Uterus (tissue), 4 donors: ENCODE data around the gene PYGO2. TPM values are rescaled to one million over a fixed set of nuclear protein-coding genes. Genes with fewer than 3 reads are reported as not detected.

Experiments used
- DNase-seq, 2 donors: peaks; one replicate each; pipeline ENCODE4 v3.0.0-alpha.2; 2019 to 2020
- H3K27ac ChIP-seq, 2 donors: fragments of 200-600 bp; sonication (generic); 1 replicate in 1 of 2; 2 replicates in 1 of 2; pipeline ENCODE4 v1.5.1; 2016 to 2018
- H3K27me3 ChIP-seq, 2 donors: fragments of 200-600 bp; sonication (generic); one replicate each; pipeline ENCODE4 v1.5.1; 2018 to 2019; ENCODE audit warnings: control low read depth in 1 of 2
- H3K36me3 ChIP-seq, 2 donors: fragments of 200-600 bp; sonication (generic); one replicate each; pipeline ENCODE4 v1.5.1; 2019; ENCODE audit warnings: control low read depth in 1 of 2
- H3K4me1 ChIP-seq, 2 donors: fragments of 200-600 bp; sonication (generic); one replicate each; pipeline ENCODE4 v1.5.1; 2018 to 2019; ENCODE audit warnings: control low read depth in 1 of 2
- H3K4me3 ChIP-seq, 2 donors: fragments of 200-600 bp; sonication (generic); 1 replicate in 1 of 2; 2 replicates in 1 of 2; pipeline ENCODE4 v1.5.1; 2018 to 2019; ENCODE audit warnings: mild to moderate bottlenecking in 1 of 2
- H3K9me3 ChIP-seq, 2 donors: fragments of 200-600 bp; sonication (generic); one replicate each; pipeline ENCODE4 v1.5.1; 2019; ENCODE audit warnings: control low read depth in 1 of 2
- CTCF ChIP-seq, 4 experiments: fragments of 200-600 bp in 2 of 4; fragments of 450-650 bp in 2 of 4; sonication (generic) in 2 of 4; IDR thresholded peaks; one replicate each; pipeline ENCODE4 v1.5.1; 2016 to 2019; ENCODE audit warnings: antibody characterized with exemption in 4 of 4, mild to moderate bottlenecking in 2 of 4, moderate library complexity in 1 of 4
- POLR2A ChIP-seq, 2 donors: fragments of 450-650 bp; IDR thresholded peaks; one replicate each; pipeline ENCODE4 v1.6.1; 2016; ENCODE audit warnings: antibody characterized with exemption in 2 of 2, mild to moderate bottlenecking in 1 of 2, moderate library complexity in 1 of 2
- intact Hi-C: fragments of 100-400 bp; cut with DNase I; formaldehyde crosslinking; loops from one replicate; pipeline ENCODE4 v1.15.1; 2023; ENCODE audit warnings: low total_unique reads
- total RNA-seq, 4 donors: library from RNA; depleted of rRNA in 3 of 4; stranded (reverse); fragments of >200 nt in 3 of 4; gene quantifications; one replicate each; pipeline versions ENCODE4 v1.1.0 to v1.2.4, GENCODE V29; 2014 to 2023
- donor health status: DM: yes; HTN: yes; CAD: no.

PYGO2 gene
- total RNA-seq = 10 to 100 TPM in 3 of 4 donors, 1 to 10 TPM in 1; 10.0 to 36.4 (median 15.9) TPM

GRCh38 chr1:154961207-154962155 lies at the start of gene PYGO2:
Gene PYGO2 (minus strand): TSS chr1:154961782. CDS start chr1:154961576, 206 bp downstream.
- Histone ChIP-seq H3K27ac (peak within 1 kb of the TSS; percentile 98), H3K4me3 (peak within 1 kb of the TSS; percentile 62 to 91), H3K9me3 (no peaks in the 10 kb centered on the region), H3K27me3 (no peaks in the 10 kb centered on the region), H3K36me3 (no peaks in the 10 kb centered on the region), H3K4me1 (peaks cover 0 to 9% of the 10 kb centered on the region in 2 donors)
- TF ChIP-seq POLR2A (IDR thresholded peaks at IDR 0.05) = peak; percentile 64 to 79
- TF ChIP-seq CTCF (IDR thresholded peaks at IDR 0.05) = peak; percentile 61 to 91 (median 90)
- intact Hi-C loops = loop anchor here (5.0 kb wide), 1 partner anchor 51 kb away; no protein-coding TSS in a partner anchor
- peak; percentile 69 to 77 for DNase-seq

DNA sequence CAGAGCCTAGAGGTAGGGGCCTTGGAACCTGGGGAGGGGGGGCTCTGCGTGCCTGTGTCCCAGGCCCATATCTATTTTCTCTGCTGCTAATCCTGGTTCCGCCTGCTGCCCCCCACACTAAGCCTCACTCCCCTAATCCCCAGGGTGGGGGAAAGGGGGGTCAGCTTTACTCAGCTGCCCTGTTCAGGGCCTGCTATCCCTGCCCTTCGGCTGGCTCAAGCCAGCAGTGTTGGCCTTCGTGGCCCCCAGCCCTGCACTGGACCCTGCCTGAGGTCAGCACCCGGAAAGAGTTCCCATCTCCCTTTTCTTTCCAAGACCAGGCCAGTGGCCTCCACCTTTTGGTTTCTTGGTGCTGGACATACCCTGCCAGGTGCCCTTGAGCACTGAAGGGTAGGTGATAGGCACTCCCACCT lies 49.4 kb upstream of the PYGO2 start:
- TF ChIP-seq CTCF (IDR thresholded peaks at IDR 0.05) (no peak), POLR2A (IDR thresholded peaks at IDR 0.05) (no peak)
- DNase-seq = no peak
- peak overlapping the region in 1 of 2 donors; percentile 57 for H3K27ac ChIP-seq
- no peak overlapping the region for H3K4me3 ChIP-seq
- H3K4me1 ChIP-seq = peaks cover 0 to 10% of the 10 kb centered on the region in 2 donors
- intact Hi-C loops = loop anchor here (5.0 kb wide), 1 partner anchor 49 kb away; the partner anchor contains the start of gene PYGO2
- no peaks in the 10 kb centered on the region for H3K36me3 ChIP-seq
- no peaks in the 10 kb centered on the region for H3K9me3 ChIP-seq
- H3K27me3 ChIP-seq = no peaks in the 10 kb centered on the region

GRCh38 chr1:155010211-155010918 lies 48.8 kb upstream of the PYGO2 start:
- Histone ChIP-seq H3K4me3 (no peak overlapping the region), H3K36me3 (no peaks in the 10 kb centered on the region), H3K27ac (peak overlapping the region in 1 of 2 donors; percentile 57), H3K27me3 (no peaks in the 10 kb centered on the region), H3K4me1 (peaks cover 0 to 10% of the 10 kb centered on the region in 2 donors), H3K9me3 (no peaks in the 10 kb centered on the region)
- no peak for DNase-seq
- intact Hi-C loops = loop anchor here (5.0 kb wide), 1 partner anchor 48 kb away; the partner anchor contains the start of gene PYGO2
- TF ChIP-seq POLR2A (IDR thresholded peaks at IDR 0.05) = no peak
- no peak for TF ChIP-seq CTCF (IDR thresholded peaks at IDR 0.05)

GRCh38 chr1:155009742-155010141 lies 48.2 kb upstream of the PYGO2 start:
- TF ChIP-seq CTCF (IDR thresholded peaks at IDR 0.05) (no peak), POLR2A (IDR thresholded peaks at IDR 0.05) (no peak)
- DNase-seq = no peak
- peaks cover 0 to 14% of the 10 kb centered on the region in 2 donors for H3K4me1 ChIP-seq
- no peaks in the 10 kb centered on the region for H3K9me3 ChIP-seq
- H3K27ac ChIP-seq = no peak overlapping the region
- no peaks in the 10 kb centered on the region for H3K27me3 ChIP-seq
- no peak overlapping the region for H3K4me3 ChIP-seq
- intact Hi-C loops = loop anchor here (5.0 kb wide), 1 partner anchor 47 kb away; the partner anchor contains the start of gene PYGO2
- no peaks in the 10 kb centered on the region for H3K36me3 ChIP-seq
